Jurkat, Clone E6-1 (cell line): Measurements from ENCODE around the gene APOBEC3A. TPM values are rescaled to one million over a fixed set of nuclear protein-coding genes. Genes with fewer than 3 reads are reported as not detected.
A peak's percentile ranks its signal among the peaks of the same experiment; 100 is the strongest.

Experiments
- DNase-seq: peaks from one replicate; pipeline ENCODE4 v3.0.0-alpha.2; 2011; ENCODE audit warnings: low read depth, low spot score
- H3K4me3 ChIP-seq: 2 replicates; pipeline ENCODE4 v1.5.1; 2011; ENCODE audit warnings: mild to moderate bottlenecking, low read length, control low read depth, moderate library complexity
- polyA plus RNA-seq: library from polyadenylated mRNA; unstranded; fragments of >200 nt; gene quantifications from one replicate; pipeline ENCODE4 v1.2.1, GENCODE V29; 2012; ENCODE audit warnings: missing spikeins; ENCODE audit not compliant: insufficient read length, insufficient read depth

Gene APOBEC3A
- not detected for polyA plus RNA-seq

DNA sequence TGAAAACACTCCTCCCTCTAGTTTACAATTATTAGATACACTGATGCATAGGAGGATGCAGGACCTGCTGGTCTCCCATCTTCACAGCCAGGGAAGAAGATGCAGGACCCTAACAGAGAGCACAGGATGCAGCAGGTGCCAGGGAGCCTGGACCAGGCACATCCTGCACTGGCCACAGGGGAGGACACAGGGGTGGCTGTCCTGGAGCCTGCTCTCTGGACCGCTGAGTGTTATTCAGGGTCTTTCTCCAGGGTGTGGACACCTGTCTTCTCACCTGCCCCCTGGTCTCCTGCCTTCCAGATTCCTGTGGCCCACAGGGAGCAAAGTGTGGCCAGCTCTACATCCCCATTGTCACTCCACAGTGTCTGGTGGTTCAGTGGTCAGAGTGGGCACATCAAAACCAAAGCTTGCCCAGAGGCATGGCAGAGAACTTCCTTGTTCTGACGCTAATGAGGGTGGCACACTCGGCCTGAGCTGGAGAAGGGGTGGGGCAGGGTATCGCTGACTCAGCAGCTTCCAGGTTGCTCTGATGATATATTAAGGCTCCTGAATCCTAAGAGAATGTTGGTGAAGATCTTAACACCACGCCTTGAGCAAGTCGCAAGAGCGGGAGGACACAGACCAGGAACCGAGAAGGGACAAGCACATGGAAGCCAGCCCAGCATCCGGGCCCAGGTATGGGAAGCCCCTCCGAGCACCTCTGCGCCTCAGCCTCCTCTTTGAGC, at the start of gene APOBEC3A:
Gene APOBEC3A (plus strand): TSS at position 564 of the 725 bp plus-strand sequence. CDS start 83 bp downstream, at position 647.
- H3K4me3 ChIP-seq: no peak within 1 kb of the TSS
- no peak for DNase-seq

DNA sequence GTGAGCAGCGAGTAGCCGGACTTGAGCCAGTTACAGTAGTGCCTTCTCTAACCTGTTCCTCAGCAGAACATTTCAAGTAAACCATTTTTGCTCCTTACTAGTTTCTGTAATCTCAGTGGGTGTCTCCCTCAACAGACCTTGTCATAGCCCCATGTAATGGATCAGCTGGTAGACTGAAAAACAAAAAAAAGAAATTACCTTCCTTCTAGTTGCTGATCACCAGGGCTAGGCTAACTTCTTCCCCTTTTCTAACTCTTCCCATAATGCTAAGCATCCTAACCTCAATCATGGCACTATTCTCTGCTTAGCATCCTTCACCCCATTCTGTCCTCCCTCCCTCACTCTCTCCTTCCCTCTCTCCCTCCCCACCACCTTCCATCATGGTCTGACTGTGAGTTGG, 49.6 kb upstream of the APOBEC3A start:
- DNase-seq: no peak
- H3K4me3 ChIP-seq: no peak overlapping the region

DNA sequence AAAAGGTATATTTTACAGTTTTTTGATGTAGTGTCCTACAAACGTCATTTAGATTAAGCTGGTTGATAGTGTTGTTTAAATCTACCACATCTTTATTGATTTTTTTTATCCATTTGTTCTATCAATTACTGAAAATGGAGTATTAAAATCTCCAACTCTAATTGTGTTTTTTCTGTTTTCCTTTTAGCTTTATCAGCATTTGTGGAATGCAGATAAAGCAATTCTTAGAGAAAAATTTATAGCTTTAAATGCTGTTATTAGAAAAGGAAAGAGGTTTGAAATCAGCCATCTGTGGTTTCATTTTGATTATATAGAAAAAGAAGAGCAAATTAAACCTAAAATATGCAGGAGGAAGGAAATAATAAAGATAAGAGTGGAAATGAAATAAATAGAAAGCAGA, 46.0 kb upstream of the APOBEC3A start:
- no peak for DNase-seq
- no peak overlapping the region for H3K4me3 ChIP-seq

DNA sequence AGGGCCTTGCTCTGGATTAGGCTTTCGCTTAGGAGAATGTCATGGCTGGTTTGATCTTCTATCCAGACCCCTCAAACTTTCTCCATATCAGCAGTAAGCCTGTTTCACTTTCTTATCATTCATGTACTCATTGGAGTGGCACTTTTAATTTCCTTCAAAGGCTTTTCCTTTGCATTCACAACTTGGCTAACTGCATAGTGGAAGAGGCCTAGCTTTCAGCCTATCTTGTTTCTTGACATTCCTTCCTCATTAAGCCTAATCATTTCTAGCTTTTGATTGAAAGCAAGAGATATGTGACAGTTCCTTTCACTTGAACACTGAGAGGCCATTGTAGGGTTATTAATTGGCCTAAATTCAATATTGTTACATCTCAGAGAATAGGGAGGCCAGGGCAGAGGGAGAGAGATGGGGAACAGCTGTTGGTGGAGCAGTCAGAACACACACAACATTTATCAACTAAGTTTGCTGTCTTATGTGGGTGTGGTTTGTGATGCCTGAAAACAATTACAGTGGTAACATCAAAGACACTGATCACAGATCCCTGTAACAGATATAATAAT, 37.7 kb upstream of the APOBEC3A start:
- H3K4me3 ChIP-seq: no peak overlapping the region
- no peak for DNase-seq

DNA sequence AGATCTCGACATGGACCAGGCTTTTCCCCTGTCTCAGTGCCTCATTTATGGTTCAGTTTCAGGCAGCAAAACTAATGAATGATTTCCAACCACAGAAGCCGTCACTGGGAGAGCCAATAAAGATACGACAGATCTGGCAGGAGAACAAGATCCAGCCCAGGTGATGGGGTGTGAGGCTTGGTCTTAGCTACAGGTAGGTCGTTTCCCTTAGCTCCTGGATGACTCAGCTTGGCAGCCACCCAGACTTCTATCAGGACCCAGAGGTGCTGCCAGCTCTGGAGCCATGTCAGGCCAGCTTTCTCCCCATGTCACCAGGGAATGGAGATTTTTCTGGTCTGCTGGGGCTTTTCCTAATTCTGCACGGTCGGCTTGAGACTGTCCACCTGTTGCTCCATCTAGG, 36.3 kb upstream of the APOBEC3A start:
- DNase-seq: no peak
- H3K4me3 ChIP-seq: no peak overlapping the region

DNA sequence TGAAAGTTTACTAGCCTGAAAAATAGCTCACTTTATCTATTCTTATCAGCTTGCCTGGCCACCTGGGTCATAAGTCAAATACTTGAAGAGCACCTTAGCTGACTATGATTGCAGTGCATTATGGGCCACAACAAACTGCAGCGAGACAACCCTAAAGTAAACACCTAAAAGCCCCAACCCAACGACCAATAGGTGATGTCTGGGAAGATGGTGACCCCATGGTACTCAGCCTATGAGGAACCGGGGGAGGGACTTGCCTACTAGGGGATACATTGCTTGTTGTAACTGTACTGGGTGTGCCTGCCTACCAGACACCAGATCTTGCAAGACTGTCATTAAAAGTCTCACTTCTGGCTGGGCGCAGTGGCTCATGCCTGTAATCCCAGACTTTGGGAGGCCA, 35.6 kb upstream of the APOBEC3A start:
- peak; percentile 26 for DNase-seq
- no peak overlapping the region for H3K4me3 ChIP-seq

DNA sequence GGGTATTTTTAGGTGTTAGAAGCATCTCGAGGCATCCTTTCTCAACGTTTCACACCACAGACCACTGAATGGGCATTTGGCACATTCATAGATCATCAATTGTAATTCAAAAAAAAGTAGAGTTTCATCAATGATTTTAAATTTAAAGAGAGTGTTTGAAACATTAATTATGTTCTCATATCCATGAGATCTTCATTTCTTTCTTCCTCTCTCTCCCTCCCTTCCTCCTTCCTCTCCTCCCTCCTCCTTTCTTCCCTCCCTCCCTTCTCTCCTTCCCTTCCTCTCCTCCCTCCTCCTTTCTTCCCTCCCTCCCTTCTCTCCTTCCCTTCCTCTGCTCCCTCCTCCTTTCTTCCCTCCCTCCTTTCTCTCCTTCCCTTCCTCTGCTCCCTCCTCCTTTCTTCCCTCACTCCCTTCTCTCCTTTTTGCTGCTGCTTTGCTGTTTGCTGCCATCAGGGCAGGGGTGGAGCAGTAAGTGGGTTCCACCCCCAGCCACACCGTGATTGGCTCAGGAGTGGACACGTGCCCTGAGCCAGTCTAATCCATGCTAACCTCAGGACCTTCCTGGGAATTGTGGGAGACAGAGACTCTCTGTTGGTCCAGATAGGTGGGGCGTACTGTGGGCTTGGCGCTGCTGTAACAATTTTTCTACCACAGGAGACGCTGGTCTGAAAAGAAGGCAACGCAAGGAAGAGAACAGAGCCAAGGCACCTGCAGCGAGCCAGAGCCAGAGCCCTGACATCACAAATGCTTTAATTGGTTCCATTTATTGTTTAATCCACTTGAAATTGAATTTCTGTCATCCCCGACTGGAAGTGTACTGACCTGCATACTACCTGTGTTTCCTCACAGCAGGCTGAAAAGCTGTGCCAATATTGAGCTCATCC, 33.7 kb upstream of the APOBEC3A start:
- H3K4me3 ChIP-seq: no peak overlapping the region
- DNase-seq: no peak

DNA sequence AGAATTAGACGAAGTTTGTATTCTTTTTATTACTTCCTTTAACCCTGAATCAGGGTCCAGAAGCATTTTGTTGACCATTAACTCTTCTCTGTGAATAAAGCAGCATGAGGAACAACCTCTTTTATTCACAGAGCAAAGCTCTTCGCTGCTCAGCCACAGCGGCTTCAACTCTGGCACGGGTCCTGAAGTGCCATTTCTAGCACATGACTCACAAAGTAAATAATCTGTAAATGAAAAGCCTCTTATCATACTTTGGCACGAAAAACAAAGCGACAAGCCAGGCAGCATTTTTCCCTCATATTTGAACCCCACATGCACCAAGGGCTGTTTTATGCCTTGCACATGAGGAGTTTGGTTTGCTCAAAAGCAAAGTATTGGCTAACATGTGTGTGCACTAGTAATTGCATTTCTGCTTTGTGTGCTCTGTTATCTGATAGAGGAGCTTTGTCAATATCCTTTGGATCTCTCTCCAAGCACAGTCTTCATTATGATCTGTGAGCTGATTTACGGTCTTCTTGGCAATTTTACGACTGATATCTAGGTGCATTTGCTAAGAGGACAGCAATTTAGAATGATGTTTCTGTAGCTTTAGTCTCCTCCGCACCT, 33.0 kb upstream of the APOBEC3A start:
- no peak overlapping the region for H3K4me3 ChIP-seq
- DNase-seq: no peak

DNA sequence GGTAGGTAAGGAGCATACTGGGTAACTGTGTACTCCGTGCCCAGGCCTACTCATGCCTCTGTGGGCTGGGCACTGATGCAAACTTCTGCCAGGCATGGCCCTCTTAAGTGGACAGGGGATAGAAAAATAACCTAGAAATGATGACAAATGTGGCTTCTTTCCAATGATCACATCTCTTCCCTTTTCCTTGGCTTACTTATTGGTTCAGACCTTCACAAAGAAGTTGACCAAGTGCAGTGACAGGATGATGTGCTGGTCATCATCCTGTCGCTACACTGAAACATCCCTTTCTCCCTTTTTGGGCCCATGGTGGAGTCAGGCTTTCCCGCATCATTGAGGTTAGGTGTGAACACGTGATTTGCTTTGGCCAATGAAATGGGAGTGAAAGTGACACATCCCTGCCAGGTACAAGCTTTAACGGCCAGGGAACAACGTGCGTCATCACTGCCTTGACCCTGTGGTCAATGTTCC, 31.8 kb upstream of the APOBEC3A start:
- no peak for DNase-seq
- H3K4me3 ChIP-seq: no peak overlapping the region

DNA sequence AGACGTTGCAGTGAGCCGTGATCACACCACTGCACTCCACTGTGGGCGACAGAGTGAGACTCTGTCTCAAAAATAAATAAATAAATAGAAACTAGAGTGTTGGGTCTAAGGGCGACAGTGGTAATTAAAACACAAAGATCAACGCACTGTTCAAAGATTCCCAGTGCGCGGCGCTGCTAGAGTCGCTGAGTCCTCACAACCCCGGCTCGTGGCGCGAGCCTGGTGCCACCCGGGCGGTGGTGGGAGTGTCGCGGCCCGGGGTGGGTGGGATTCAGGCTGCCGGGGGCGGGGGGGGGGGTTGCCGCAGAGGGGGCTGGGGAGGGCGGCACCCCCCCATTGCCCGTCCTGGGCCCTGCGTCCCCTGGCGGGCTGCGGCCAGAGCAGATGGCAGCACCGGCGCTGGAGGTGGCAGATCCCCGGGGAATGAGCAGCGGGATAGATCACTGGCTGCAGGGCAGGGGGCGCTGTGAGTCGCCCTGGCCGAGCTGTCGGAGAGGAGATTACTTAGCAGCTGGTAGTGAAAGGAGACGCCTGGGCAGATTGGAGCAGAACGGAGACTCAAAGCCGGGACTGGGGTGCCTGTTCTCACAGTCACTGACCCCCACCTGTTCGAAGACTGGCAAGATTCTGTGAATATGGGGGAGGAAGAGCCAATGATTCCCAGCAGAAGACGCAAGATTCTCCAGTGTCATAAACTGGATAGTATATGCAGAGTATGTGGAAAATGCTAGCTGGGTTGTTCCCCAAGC, 30.2 kb upstream of the APOBEC3A start:
- no peak overlapping the region for H3K4me3 ChIP-seq
- DNase-seq: no peak

DNA sequence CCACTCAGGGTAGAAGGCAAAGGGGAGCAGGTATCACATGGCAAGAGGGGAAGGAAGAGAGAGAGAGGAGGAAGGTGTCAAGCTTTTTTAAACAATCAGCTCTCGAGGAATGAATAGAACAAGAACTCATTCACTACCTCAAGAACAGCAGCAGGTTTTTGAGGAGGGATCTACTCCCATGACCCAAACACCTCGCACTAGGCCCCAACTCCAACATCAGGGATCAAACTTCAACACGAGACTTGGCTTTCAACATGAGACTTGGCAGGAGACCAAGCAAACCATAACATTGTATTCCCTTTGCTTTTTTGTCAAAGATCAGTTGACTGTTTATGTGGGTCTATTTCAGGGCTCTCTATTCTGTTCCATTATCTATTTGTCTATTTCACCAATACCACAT, 26.9 kb upstream of the APOBEC3A start:
- no peak overlapping the region for H3K4me3 ChIP-seq
- DNase-seq: no peak

DNA sequence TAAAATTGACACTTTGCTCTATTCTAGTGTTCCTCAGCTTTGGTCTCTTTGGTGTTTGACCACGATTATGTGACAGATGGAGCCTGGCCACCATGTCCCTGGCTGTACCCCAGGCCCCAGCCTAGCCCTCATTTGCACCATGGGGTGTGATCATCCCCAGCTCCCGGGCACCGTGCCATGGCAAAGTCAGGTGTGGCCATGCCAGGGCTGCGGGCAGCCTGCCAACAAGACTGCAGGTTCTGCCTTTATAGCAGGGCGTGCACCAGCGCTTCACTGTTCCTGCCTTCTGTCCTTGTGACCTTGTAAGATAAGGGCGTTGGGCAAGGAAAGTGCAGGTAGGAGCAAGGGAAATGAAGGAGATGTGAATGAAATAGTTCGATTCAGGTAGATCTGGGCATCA, 22.4 kb upstream of the APOBEC3A start:
- no peak overlapping the region for H3K4me3 ChIP-seq
- DNase-seq: no peak

DNA sequence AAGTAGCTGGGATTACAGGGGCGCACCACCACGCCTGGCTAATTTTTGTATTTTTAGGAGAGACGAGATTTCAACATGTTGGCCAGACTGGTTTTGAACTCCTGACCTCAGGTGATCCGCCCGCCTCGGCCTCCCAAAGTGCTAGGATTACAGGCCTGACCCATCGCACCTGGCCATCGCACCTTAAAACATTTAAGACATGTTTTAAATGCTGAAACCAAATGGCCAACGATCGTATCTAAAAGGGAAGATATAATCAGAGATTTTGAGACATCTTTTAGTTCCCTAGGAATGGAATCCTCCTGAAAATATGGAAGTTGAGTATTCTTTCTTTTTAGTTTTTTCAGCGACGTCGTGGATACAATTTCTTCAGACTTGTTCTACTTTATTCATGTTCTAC, 21.8 kb upstream of the APOBEC3A start:
- H3K4me3 ChIP-seq: no peak overlapping the region
- no peak for DNase-seq

DNA sequence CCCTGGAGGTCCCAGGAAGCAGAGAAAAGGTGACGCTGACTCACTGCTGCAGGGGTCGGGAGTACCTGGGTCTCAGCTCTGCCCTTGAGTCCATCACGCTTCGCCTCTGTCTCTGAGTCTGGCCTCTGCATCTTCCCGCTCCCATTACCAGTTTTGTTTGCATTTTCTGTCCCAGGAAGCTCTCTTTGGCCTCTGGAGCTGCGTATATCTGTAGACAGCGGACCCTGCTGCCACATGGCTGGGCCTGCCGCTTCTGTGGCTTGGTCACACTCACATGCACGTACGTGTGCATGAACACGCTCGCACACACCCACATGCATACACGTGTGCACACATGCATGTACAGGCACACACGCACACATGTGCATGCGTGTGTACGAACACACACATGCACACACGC, 20.8 kb upstream of the APOBEC3A start:
- DNase-seq: no peak
- no peak overlapping the region for H3K4me3 ChIP-seq

DNA sequence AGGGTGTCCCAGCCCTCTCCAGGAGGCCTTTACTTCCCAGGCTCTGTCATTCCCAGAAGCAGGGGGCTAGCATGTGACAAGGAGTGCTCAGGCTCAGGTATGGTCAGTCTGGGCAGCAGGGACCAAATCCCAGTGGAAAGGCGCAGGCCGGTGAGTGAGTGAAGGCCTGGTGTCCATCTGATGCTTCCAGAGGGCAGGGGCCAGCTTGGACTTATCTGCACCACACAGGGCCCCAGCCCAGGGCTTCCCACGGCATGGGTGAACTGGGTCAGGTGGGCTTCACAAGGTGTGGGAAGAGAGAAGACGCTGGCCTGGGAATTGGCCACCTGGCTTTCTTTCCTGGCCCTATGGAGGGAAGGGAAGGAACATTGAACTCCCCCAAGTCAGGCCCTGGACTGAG, 20.4 kb upstream of the APOBEC3A start:
- H3K4me3 ChIP-seq: no peak overlapping the region
- DNase-seq: no peak

DNA sequence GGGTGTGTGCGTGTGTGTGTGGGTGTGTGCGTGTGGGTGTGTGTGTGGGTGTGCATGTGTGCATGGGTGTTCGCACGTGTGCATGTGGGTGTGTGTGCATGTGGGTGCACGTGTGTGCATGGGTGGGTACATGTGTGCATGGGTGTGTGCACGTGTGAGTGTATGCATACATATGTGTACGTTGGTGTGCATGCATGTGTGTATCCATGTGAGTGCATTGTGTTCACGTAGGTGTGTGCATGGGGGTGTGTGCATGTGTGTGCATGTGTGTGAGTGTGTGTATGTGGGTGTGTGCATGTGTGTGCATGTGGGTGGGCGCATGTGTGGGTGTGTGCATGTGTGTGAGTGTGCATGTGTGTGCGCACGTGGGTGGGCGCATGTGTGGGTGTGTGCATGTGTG, 19.9 kb upstream of the APOBEC3A start:
- DNase-seq: no peak
- H3K4me3 ChIP-seq: no peak overlapping the region

DNA sequence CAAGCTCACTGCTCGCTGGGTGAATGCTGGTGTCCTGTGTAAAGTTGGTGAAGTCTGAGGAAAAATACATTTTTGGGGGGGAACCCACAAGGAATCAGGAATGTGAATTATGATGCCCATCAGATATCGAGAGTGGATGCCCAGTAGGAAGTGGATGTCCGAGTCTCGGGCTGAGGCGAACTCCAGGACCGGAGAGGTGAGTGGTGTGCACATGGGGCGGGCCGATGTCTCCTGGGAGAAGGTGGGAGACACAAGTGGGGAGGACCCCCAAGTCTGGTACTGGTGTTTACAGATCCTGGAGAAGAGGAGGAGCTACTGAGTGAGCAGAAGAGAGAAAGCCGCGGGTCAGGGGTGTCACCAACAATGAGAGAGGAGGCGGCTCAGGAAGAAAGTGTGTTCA, 19.2 kb upstream of the APOBEC3A start:
- no peak for DNase-seq

DNA sequence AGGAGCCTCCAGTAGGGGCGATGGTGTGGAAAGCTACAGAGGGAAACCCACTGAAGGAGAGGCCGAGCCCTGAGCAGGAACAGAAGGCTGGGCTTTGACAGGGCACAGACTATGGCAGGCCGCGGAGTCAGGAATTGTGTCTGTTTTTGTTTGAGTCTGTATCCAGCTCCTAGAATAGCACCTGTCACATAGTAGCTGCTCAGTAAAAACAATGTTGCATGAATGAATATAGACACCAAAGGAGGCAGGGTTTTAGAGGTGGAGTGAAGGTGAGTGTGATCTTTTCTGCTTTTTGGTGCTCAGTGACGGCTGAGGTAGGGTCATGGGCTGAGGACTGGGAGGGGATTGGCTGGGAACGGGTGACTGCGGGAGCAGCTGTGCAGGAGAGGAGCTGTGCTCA, 18.5 kb upstream of the APOBEC3A start:
- no peak for DNase-seq
- H3K4me3 ChIP-seq: no peak overlapping the region

More for the DNA sequence above, 19.2 kb upstream of the APOBEC3A start:
- H3K4me3 ChIP-seq: no peak overlapping the region

DNA sequence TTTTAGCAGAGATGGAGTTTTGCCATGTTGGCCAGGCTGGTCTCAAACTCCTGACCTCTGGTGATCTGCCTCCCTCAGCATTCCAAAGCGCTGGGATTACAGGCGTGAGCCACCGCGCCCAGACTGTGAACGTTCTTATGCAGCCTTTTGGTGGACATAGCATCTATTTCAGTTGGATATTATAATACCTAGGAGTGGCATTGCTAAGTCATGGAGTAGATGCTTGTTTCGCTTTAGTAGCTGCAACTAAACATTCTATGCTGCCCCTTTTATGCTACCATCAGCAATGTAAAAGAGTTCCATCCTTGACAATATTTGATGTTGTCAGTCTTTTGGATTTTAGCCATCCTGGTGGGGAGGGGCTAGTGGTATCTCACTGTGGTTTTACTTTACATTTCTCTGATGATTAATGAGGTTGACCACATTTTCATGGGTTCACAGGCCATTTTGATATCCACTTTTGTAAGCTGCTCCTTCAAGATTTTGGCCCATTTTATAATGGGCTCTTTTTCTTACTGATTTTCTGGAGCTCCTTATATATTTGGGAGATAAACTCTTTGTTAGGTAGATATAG, 16.5 kb upstream of the APOBEC3A start:
- no peak for DNase-seq
- no peak overlapping the region for H3K4me3 ChIP-seq
